SK-N-SH (cell line): ENCODE data around the gene INPP5B. TPM values are rescaled to one million over a fixed set of nuclear protein-coding genes. Genes with fewer than 3 reads are reported as not detected.
"Not testable (repeated sequence)": the region's sequence is repeated elsewhere in the genome, so short reads cannot be mapped to it uniquely, and the experiment has no call there.

Experiments used
- CTCF ChIA-PET: fragments of 300-600, 350-600 bp; formaldehyde crosslinking; extraction: SDS; loops from one replicate; lab custom pipeline; 2021; lab: Yijun Ruan, JAX
- POLR2A ChIA-PET: fragments of 350-600 bp; sonication (Branson Sonifier 250); formaldehyde crosslinking; extraction: SDS; loops from one replicate; lab custom pipeline; 2020; ENCODE audit warnings: antibody characterized with exemption, inconsistent platforms; lab: Yijun Ruan, JAX
- DNase-seq: peaks from one replicate; pipeline ENCODE4 v3.0.0; 2012
- H2AFZ ChIP-seq: fragments of 200-600 bp; sonication (generic); 2 replicates; pipeline ENCODE4 v1.8.1; 2016; ENCODE audit warnings: antibody characterized with exemption, mild to moderate bottlenecking, low read depth
- H3F3A ChIP-seq: fragments of 200-600 bp; sonication (generic); replicated peaks from 2 replicates; pipeline ENCODE3; 2016; ENCODE audit warnings: antibody characterized with exemption, mild to moderate bottlenecking; ENCODE audit not compliant: insufficient read depth
- H3K27ac ChIP-seq, 2 experiments: fragments of 200-500 bp in 1 of 2; fragments of 200-600 bp in 1 of 2; sonication (Bioruptor generic) in 1 of 2; sonication (generic), shearing (Covaris generic) in 1 of 2; 2 replicates each; pipeline versions ENCODE4 v1.5.1 to v1.6.1; 2014 to 2016; ENCODE audit warnings: low read depth in 2 of 2, inconsistent platforms in 1 of 2, low read length in 1 of 2, mild to moderate bottlenecking in 1 of 2, mixed read lengths in 1 of 2
- H3K27me3 ChIP-seq: fragments of 200-600 bp; sonication (generic), shearing (Covaris generic); 2 replicates; pipeline ENCODE4 v1.6.1; 2016; ENCODE audit warnings: mixed run types; ENCODE audit not compliant: insufficient read depth
- H3K36me3 ChIP-seq, 2 experiments: fragments of 200-500 bp in 1 of 2; fragments of 200-600 bp in 1 of 2; sonication (Bioruptor generic) in 1 of 2; sonication (generic) in 1 of 2; replicated peaks in 1 of 2; 2 replicates each; pipeline versions ENCODE3 to v1.5.1; 2014 to 2016; ENCODE audit warnings: low read length in 1 of 2, mild to moderate bottlenecking in 1 of 2; ENCODE audit not compliant: insufficient read depth in 2 of 2, control insufficient read depth in 1 of 2
- H3K4me1 ChIP-seq, 2 experiments: fragments of 200-500 bp in 1 of 2; fragments of 200-600 bp in 1 of 2; sonication (Bioruptor generic) in 1 of 2; sonication (generic), shearing (Covaris generic) in 1 of 2; 2 replicates each; pipeline versions ENCODE4 v1.5.1 to v1.6.1; 2014 to 2016; ENCODE audit warnings: low read depth in 1 of 2, low read length in 1 of 2, mixed run types in 1 of 2; ENCODE audit not compliant: insufficient read depth in 2 of 2, control insufficient read depth in 1 of 2
- H3K4me2 ChIP-seq: fragments of 200-600 bp; sonication (generic), shearing (Covaris generic); 2 replicates; pipeline ENCODE4 v1.6.1; 2017; ENCODE audit warnings: mixed run types
- H3K4me3 ChIP-seq, 2 experiments: fragments of 200-500 bp in 1 of 2; fragments of 200-600 bp in 1 of 2; sonication (Bioruptor generic) in 1 of 2; sonication (generic), shearing (Covaris generic) in 1 of 2; 2 replicates each; pipeline versions ENCODE4 v1.5.1 to v1.8.1; 2014 to 2016; ENCODE audit warnings: low read depth in 2 of 2, inconsistent platforms in 1 of 2, low read length in 1 of 2, mild to moderate bottlenecking in 1 of 2, mixed read lengths in 1 of 2, moderate library complexity in 1 of 2
- H3K79me2 ChIP-seq: fragments of 200-600 bp; sonication (generic); 2 replicates; pipeline ENCODE4 v1.8.1; 2017; ENCODE audit warnings: mild to moderate bottlenecking; ENCODE audit not compliant: insufficient read depth
- H3K9ac ChIP-seq: fragments of 200-600 bp; sonication (generic); 2 replicates; pipeline ENCODE4 v1.6.1; 2017; ENCODE audit warnings: mixed run types
- H3K9me2 ChIP-seq: fragments of 200-600 bp; sonication (generic); 2 replicates; pipeline ENCODE4 v1.6.1; 2017; ENCODE audit warnings: mixed run types
- H3K9me3 ChIP-seq: fragments of 200-600 bp; sonication (generic); 2 replicates; pipeline ENCODE4 v1.6.1; 2017; ENCODE audit warnings: mixed run types, mild to moderate bottlenecking, moderate library complexity
- H4K20me1 ChIP-seq: fragments of 200-600 bp; sonication (generic); 2 replicates; pipeline ENCODE4 v1.6.1; 2017; ENCODE audit warnings: mild to moderate bottlenecking, mixed run types; ENCODE audit not compliant: insufficient read depth
- GABPA ChIP-seq: IDR thresholded peaks from 2 replicates; pipeline ENCODE4 v1.4.0; 2012; ENCODE audit warnings: low read depth, mild to moderate bottlenecking
- MXI1 ChIP-seq: IDR thresholded peaks from 2 replicates; pipeline ENCODE4 v1.6.1; 2012; ENCODE audit warnings: mild to moderate bottlenecking, low read depth, low read length, improper control_type of control experiment
- NRF1 ChIP-seq: IDR thresholded peaks from 2 replicates; pipeline ENCODE4 v1.6.1; 2012; ENCODE audit warnings: low read depth, mild to moderate bottlenecking, low read length
- SMC3 ChIP-seq: IDR thresholded peaks from 2 replicates; pipeline ENCODE4 v1.6.1; 2012; ENCODE audit warnings: low read depth, low read length, improper control_type of control experiment
- TCF12 ChIP-seq: IDR thresholded peaks from 2 replicates; pipeline ENCODE4 v1.4.0; 2012
- WGBS: methylation state at CpG from one replicate; pipeline ENCODE4 v1.1.6; 2017; ENCODE audit warnings: low lambda C conversion rate; 5-methylcytosine and 5-hydroxymethylcytosine counted together
- polyA plus RNA-seq, 3 experiments: library from polyadenylated mRNA; depleted of rRNA; stranded (reverse); fragments of >200 nt; gene quantifications; 2 replicates each; pipeline ENCODE4 v1.2.3, GENCODE V29; 2012
- TF ChIP-seq, protein P1 (sequence below): fragments of 200-600 bp; sonication (generic); IDR thresholded peaks from 2 replicates; pipeline ENCODE4 v1.6.1; 2017; ENCODE audit warnings: antibody characterized with exemption, mild to moderate bottlenecking, moderate library complexity
- TF ChIP-seq, protein P2 (sequence below): IDR thresholded peaks from 2 replicates; pipeline ENCODE4; 2012
- TF ChIP-seq, protein P3 (sequence below): IDR thresholded peaks from 2 replicates; pipeline ENCODE4 v1.4.0; 2012; ENCODE audit warnings: low read depth

Gene INPP5B
- polyA plus RNA-seq, 1 of the 3 experiments (the other 2 are of a cell fraction), result 10.5 TPM

DNA sequence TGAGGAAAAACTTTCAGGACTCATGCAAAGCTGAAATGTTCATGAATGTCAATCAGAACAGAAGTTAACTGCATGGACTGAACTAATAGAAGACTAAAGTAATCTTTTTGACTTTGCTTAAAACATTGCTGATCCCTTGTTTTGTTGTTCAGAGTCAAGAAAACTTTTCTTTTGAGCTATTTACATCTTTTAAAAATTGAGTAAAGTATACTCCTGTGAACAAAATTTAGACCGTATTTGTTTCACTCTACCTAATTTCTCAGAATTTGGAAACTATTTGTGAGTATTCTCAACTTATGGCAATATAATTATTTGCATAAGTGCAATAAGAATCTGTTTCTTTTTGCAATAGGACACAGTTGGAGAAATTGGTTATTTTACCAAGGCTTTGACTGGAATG, 41.1 kb downstream of the INPP5B start (continued):
- TF ChIP-seq, protein P1, sequence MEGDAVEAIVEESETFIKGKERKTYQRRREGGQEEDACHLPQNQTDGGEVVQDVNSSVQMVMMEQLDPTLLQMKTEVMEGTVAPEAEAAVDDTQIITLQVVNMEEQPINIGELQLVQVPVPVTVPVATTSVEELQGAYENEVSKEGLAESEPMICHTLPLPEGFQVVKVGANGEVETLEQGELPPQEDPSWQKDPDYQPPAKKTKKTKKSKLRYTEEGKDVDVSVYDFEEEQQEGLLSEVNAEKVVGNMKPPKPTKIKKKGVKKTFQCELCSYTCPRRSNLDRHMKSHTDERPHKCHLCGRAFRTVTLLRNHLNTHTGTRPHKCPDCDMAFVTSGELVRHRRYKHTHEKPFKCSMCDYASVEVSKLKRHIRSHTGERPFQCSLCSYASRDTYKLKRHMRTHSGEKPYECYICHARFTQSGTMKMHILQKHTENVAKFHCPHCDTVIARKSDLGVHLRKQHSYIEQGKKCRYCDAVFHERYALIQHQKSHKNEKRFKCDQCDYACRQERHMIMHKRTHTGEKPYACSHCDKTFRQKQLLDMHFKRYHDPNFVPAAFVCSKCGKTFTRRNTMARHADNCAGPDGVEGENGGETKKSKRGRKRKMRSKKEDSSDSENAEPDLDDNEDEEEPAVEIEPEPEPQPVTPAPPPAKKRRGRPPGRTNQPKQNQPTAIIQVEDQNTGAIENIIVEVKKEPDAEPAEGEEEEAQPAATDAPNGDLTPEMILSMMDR, result no peak
- TF ChIP-seq NRF1, result no peak
- no peak for TF ChIP-seq TCF12

DNA sequence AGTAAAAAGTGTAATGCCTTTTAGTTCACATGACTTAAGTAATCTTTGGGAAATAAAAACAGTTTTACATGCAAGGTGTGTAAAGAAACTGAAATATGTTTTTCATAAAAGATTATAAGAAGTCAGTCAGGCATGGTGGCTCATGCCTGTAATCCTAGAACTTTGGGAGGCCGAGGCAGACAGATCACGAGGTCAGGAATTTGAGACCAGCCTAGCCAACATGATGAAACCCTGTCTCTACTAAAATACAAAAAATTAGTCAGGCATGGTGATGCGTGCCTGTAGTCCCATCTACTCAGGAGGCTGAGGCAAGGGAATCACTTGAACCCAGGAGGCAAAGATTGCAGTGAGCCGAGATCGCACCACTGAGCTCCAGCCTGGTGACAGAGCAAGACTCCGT, 42.9 kb downstream of the INPP5B start:
- POLR2A ChIA-PET, DNase-seq: not testable (repeated sequence)
- WGBS, result 89% methylated on average over 6 of the region's 6 CpGs

DNA sequence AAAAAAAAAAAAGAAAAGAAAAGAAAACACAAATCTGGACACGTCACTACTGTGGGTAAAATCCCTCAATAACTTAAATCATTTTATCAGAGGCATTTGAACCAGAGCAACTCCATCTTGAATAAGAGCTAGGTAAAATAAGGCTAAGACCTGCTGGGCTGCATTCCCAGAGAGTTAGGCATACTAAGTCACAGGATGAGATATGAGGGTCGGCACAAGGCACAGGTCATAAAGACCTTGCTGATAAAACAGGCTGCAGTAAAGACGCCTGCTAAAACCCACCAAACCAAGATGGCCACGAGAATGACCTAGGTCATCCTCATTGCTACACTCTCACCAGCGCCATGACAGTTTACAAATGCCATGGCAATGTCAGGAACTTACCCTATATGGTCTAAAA, 43.9 kb downstream of the INPP5B start:
- Histone ChIP-seq H2AFZ (no peak overlapping the region), H3K79me2 (peaks cover 3% of the 10 kb centered on the region; the same call in 1 of the 2 replicates), H4K20me1 (no peaks in the 10 kb centered on the region), H3K27me3 (no peaks in the 10 kb centered on the region), H3K9ac (no peak overlapping the region), H3K36me3 (peaks cover 0 to 21% of the 10 kb centered on the region in 2 experiments), H3K9me2 (no peaks in the 10 kb centered on the region), H3K4me1 (no peaks in the 10 kb centered on the region), H3K27ac (no peak overlapping the region), H3K4me3 (no peak overlapping the region), H3F3A (no peaks in the 10 kb centered on the region), H3K9me3 (peaks cover 3% of the 10 kb centered on the region; the same call in 1 of the 2 replicates), H3K4me2 (no peak overlapping the region)
- CTCF ChIA-PET, result interaction anchor here (1.0 kb wide), 1 partner anchor 18 kb away, joined by 4 read pairs; no protein-coding TSS in a partner anchor
- no peak for DNase-seq
- 97% methylated on average over 5 of the region's 5 CpGs for WGBS
- no peak for TF ChIP-seq MXI1
- TF ChIP-seq, protein P2, sequence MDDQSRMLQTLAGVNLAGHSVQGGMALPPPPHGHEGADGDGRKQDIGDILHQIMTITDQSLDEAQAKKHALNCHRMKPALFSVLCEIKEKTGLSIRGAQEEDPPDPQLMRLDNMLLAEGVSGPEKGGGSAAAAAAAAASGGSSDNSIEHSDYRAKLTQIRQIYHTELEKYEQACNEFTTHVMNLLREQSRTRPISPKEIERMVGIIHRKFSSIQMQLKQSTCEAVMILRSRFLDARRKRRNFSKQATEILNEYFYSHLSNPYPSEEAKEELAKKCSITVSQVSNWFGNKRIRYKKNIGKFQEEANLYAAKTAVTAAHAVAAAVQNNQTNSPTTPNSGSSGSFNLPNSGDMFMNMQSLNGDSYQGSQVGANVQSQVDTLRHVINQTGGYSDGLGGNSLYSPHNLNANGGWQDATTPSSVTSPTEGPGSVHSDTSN, result no peak
- no peak for TF ChIP-seq SMC3
- TF ChIP-seq GABPA, result no peak
- TF ChIP-seq, protein P3, sequence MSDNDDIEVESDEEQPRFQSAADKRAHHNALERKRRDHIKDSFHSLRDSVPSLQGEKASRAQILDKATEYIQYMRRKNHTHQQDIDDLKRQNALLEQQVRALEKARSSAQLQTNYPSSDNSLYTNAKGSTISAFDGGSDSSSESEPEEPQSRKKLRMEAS, result no peak
- POLR2A ChIA-PET, result no interaction called here

More for the DNA sequence above, 42.9 kb downstream of the INPP5B start:
- H3F3A ChIP-seq, H3K27me3 ChIP-seq, H2AFZ ChIP-seq, H3K9me2 ChIP-seq, H3K79me2 ChIP-seq, H3K4me1 ChIP-seq, H3K9me3 ChIP-seq, H3K4me3 ChIP-seq, H3K9ac ChIP-seq, H4K20me1 ChIP-seq, H3K27ac ChIP-seq, H3K4me2 ChIP-seq: not testable (repeated sequence)
- CTCF ChIA-PET, result interaction anchor here (1.0 kb wide), 1 partner anchor 17 kb away, joined by 4 read pairs; no protein-coding TSS in a partner anchor
- peaks cover 0 to 21% of the 10 kb centered on the region in 2 experiments for H3K36me3 ChIP-seq
